Endothelial cell of umbilical vein (primary cell): ENCODE results near the gene FXYD3. TPM values are rescaled to one million over a fixed set of nuclear protein-coding genes. Genes with fewer than 3 reads are reported as not detected.

Experiments used
- BruUV-seq: library from RNA; stranded (reverse); fragments of 400-500 nt; replicated peaks from 2 replicates; lab custom pipeline; 2021; lab: Mats Ljungman, UMichigan
- CTCF ChIA-PET: fragments of 300-600, 350-600 bp; sonication (Branson Sonifier 250); formaldehyde crosslinking; loops from one replicate; lab custom pipeline; 2021; ENCODE audit warnings: antibody characterized with exemption, inconsistent platforms; lab: Charles Lee
- POLR2A ChIA-PET: fragments of 300-600, 350-600 bp; sonication (Branson Sonifier 250); formaldehyde crosslinking; loops from one replicate; lab custom pipeline; 2021; ENCODE audit warnings: antibody characterized with exemption, inconsistent platforms; lab: Charles Lee
- DNase-seq: peaks from one replicate; pipeline ENCODE4 v3.0.0-alpha.2; 2011; ENCODE audit warnings: low read depth, low spot score
- FAIRE-seq: peaks from 2 replicates; lab custom pipeline; 2011; peaks lifted over from hg19 to GRCh38; lab: Jason Lieb, UNC
- H2AFZ ChIP-seq: 2 replicates; pipeline ENCODE4 v1.6.0; 2012; ENCODE audit warnings: low read depth, low read length, control low read depth, inconsistent platforms
- H3K27ac ChIP-seq: 2 replicates; pipeline ENCODE4 v1.5.1; 2011; ENCODE audit warnings: low read depth, mild to moderate bottlenecking, control low read depth, low read length, moderate library complexity; ENCODE audit not compliant: insufficient read depth
- H3K27me3 ChIP-seq, 2 experiments: 2 replicates each; pipeline versions ENCODE4 v1.6.0 to v1.6.1; 2011; ENCODE audit warnings: low read length in 2 of 2, mixed read lengths in 1 of 2; ENCODE audit not compliant: control insufficient read depth in 2 of 2, insufficient read depth in 2 of 2
- H3K36me3 ChIP-seq, 2 experiments: 2 replicates in 1 of 2; 3 replicates in 1 of 2; pipeline ENCODE4 v1.5.1; 2011; ENCODE audit warnings: low read length in 2 of 2, mild to moderate bottlenecking in 1 of 2, moderate library complexity in 1 of 2; ENCODE audit not compliant: control insufficient read depth in 2 of 2, insufficient read depth in 2 of 2; ENCODE audit errors: extremely low read depth in 1 of 2
- H3K4me1 ChIP-seq: 3 replicates; pipeline ENCODE4 v1.5.1; 2011; ENCODE audit warnings: mild to moderate bottlenecking, low read length; ENCODE audit not compliant: control insufficient read depth, insufficient read depth; ENCODE audit errors: extremely low read depth
- H3K4me2 ChIP-seq: 2 replicates; pipeline ENCODE4 v1.6.1; 2011; ENCODE audit warnings: low read length, control low read depth, mixed read lengths; ENCODE audit not compliant: insufficient read depth
- H3K4me3 ChIP-seq, 3 experiments: fragments of 200-600 bp in 1 of 3; sonication (generic), shearing (Covaris generic) in 1 of 3; replicated peaks in 1 of 3; 2 replicates each; pipeline ENCODE4 v1.5.1; 2011 to 2016; ENCODE audit warnings: control low read depth in 3 of 3, low read length in 3 of 3, mild to moderate bottlenecking in 2 of 3, inconsistent platforms in 1 of 3, low read depth in 1 of 3, moderate library complexity in 1 of 3; ENCODE audit not compliant: insufficient read depth in 1 of 3
- H3K79me2 ChIP-seq: 2 replicates; pipeline ENCODE4 v1.6.0; 2012; ENCODE audit warnings: low read length, inconsistent platforms; ENCODE audit not compliant: control insufficient read depth, insufficient read depth
- H3K9ac ChIP-seq: replicated peaks from 2 replicates; pipeline ENCODE3; 2011; ENCODE audit warnings: low read length, control low read depth; ENCODE audit not compliant: insufficient read depth; ENCODE audit errors: extremely low read depth
- H3K9me1 ChIP-seq: replicated peaks from 3 replicates; pipeline ENCODE4 v1.6.0; 2011; ENCODE audit warnings: mild to moderate bottlenecking, low read length; ENCODE audit not compliant: control insufficient read depth, insufficient read depth; ENCODE audit errors: extremely low read depth
- H3K9me3 ChIP-seq: replicated peaks from 2 replicates; pipeline ENCODE4 v1.5.1; 2012; ENCODE audit warnings: low read length, inconsistent platforms; ENCODE audit not compliant: control insufficient read depth, insufficient read depth
- H4K20me1 ChIP-seq: replicated peaks from 2 replicates; pipeline ENCODE3; 2011; ENCODE audit warnings: mild to moderate bottlenecking, low read length; ENCODE audit not compliant: control insufficient read depth, insufficient read depth; ENCODE audit errors: extremely low read depth
- EZH2 ChIP-seq: IDR thresholded peaks from 2 replicates; pipeline ENCODE4 v1.6.1; 2012; ENCODE audit warnings: borderline replicate concordance, low read depth, mild to moderate bottlenecking, moderate library complexity, low read length, inconsistent platforms; ENCODE audit not compliant: severe bottlenecking
- FOS ChIP-seq: IDR thresholded peaks from 2 replicates; pipeline ENCODE4 v1.6.1; 2011; ENCODE audit warnings: mild to moderate bottlenecking, low read length, moderate library complexity, borderline replicate concordance; ENCODE audit not compliant: insufficient read depth
- GATA2 ChIP-seq: IDR thresholded peaks from 2 replicates; pipeline ENCODE4 v1.7.0; 2011; ENCODE audit warnings: low read depth, mild to moderate bottlenecking, moderate library complexity, mixed read lengths, low read length; ENCODE audit not compliant: insufficient read length, insufficient read depth
- JUN ChIP-seq: IDR thresholded peaks from 2 replicates; pipeline ENCODE4 v1.6.1; 2011; ENCODE audit warnings: borderline replicate concordance, low read depth; ENCODE audit not compliant: insufficient read length, insufficient read depth
- MYC ChIP-seq: IDR thresholded peaks from one replicate; pipeline ENCODE4 v1.6.1; 2011; ENCODE audit warnings: mild to moderate bottlenecking, low read depth, low read length
- POLR2A ChIP-seq: IDR thresholded peaks from 2 replicates; pipeline ENCODE4 v1.6.1; 2012; ENCODE audit warnings: low read depth, mild to moderate bottlenecking, control low read depth, low read length
- POLR2AphosphoS5 ChIP-seq: IDR thresholded peaks from 2 replicates; pipeline ENCODE4 v1.6.1; 2012; ENCODE audit warnings: low read depth, mild to moderate bottlenecking, control low read depth, low read length, moderate library complexity; ENCODE audit not compliant: insufficient read depth
- dilution Hi-C: fragments of 300-500 bp; cut with MboI; formaldehyde crosslinking; loops from one replicate; pipeline ENCODE4 v1.15.0; 2019; ENCODE audit warnings: low sequenced_read_pairs; ENCODE audit not compliant: extremely low pct_ligation_motif_present
- intact Hi-C: fragments of 100-400 bp; cut with micrococcal nuclease; formaldehyde crosslinking; loops from one replicate; pipeline ENCODE4 v1.10.0; 2022
- polyA plus RNA-seq, 4 experiments: library from polyadenylated mRNA; depleted of rRNA in 3 of 4; stranded (reverse) in 3 of 4; unstranded in 1 of 4; fragments of >200 nt; gene quantifications; 2 replicates each; pipeline versions ENCODE4 v1.2.1 to v1.2.3, GENCODE V29; 2011 to 2012; ENCODE audit warnings: missing spikeins in 1 of 4
- total RNA-seq: library from RNA; stranded (reverse); gene quantifications from 2 replicates; pipeline ENCODE4 v1.2.3, GENCODE V29; 2021
- TF ChIP-seq, protein P1 (sequence below), 2 donors: IDR thresholded peaks; 1 replicate in 1 of 2; 2 replicates in 1 of 2; pipeline ENCODE4 v1.5.1; 2011; ENCODE audit warnings: low read length in 2 of 2, mild to moderate bottlenecking in 2 of 2, moderate library complexity in 2 of 2, control low read depth in 1 of 2, inconsistent platforms in 1 of 2, low read depth in 1 of 2; ENCODE audit not compliant: insufficient read depth in 1 of 2; ENCODE audit errors: extremely low read depth in 1 of 2
- TF ChIP-seq, protein P2 (sequence below): IDR thresholded peaks from 2 replicates; pipeline ENCODE4 v1.6.1; 2011; ENCODE audit not compliant: insufficient read depth, insufficient read length

The FXYD3 gene
- total and polyA plus RNA-seq, 2 donors (not counting 3 experiments of a cell fraction or from before 2014, with no cell fraction given): not detected

DNA sequence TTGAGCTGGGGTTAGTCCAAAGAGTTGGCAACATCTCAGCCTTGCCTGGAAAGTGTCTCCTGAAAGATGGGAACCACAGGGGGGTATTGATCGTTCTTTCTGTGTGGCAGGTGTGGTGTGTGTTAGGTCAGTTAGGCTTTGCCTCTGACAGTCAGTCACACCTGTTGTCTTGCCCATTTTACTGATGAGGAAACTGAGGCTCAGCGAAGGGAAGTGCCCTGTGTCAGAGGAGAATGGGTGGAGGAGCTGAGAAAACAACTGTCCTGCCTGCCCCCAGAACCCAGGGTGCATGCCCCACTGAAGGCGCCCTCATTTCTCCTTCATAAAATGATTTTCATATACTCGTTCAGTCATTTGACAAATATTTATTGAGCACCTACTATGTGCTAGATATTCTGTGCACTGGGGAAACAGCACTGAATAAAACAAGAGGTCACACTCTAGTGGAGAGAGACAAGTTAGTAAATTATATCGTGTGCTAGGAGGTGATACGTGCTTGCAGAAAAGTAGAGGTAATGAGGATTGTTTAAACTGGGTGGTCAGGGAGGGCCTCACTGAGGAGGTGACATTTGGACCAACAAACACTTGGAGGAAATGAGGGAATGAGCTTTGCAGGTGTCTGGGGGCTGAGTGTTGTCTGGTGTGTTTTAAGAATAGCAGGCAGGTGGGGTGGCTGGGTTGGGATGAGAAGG, 40.5 kb downstream of the FXYD3 start:
- dilution Hi-C loops: no loop called here
- Histone ChIP-seq H3K9me1 (no peaks in the 10 kb centered on the region), H3K27ac (peak overlapping the region; percentile 95), H2AFZ (no peak overlapping the region), H3K27me3 (no peaks in the 10 kb centered on the region), H3K36me3 (peaks cover 16 to 17% of the 10 kb centered on the region in 2 experiments), H3K4me3 (peak overlapping the region; percentile 78 to 98 (median 82)), H3K9me3 (no peaks in the 10 kb centered on the region), H4K20me1 (no peaks in the 10 kb centered on the region), H3K4me1 (peaks cover 20% of the 10 kb centered on the region), H3K79me2 (peaks cover 32% of the 10 kb centered on the region), H3K9ac (no peak overlapping the region), H3K4me2 (peak overlapping the region; percentile 78)
- no TSS peak for BruUV-seq
- FAIRE-seq: no peak
- POLR2A ChIA-PET: no interaction called here
- intact Hi-C loops: loop anchor here (2.0 kb wide), 1 partner anchor 57 kb away; no protein-coding TSS in a partner anchor
- CTCF ChIA-PET: no interaction called here
- TF ChIP-seq JUN (no peak), POLR2A (no peak), MYC (no peak), EZH2 (no peak), POLR2AphosphoS5 (no peak), GATA2 (no peak), FOS (no peak)
- TF ChIP-seq, protein P1, sequence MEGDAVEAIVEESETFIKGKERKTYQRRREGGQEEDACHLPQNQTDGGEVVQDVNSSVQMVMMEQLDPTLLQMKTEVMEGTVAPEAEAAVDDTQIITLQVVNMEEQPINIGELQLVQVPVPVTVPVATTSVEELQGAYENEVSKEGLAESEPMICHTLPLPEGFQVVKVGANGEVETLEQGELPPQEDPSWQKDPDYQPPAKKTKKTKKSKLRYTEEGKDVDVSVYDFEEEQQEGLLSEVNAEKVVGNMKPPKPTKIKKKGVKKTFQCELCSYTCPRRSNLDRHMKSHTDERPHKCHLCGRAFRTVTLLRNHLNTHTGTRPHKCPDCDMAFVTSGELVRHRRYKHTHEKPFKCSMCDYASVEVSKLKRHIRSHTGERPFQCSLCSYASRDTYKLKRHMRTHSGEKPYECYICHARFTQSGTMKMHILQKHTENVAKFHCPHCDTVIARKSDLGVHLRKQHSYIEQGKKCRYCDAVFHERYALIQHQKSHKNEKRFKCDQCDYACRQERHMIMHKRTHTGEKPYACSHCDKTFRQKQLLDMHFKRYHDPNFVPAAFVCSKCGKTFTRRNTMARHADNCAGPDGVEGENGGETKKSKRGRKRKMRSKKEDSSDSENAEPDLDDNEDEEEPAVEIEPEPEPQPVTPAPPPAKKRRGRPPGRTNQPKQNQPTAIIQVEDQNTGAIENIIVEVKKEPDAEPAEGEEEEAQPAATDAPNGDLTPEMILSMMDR (IDR thresholded peaks at IDR 0.05; ENCODE audit: extremely low read depth in 1 of 2, insufficient read depth in 1 of 2, low read depth in 1 of 2, low read length in 2 of 2): no peak
- TF ChIP-seq, protein P2, sequence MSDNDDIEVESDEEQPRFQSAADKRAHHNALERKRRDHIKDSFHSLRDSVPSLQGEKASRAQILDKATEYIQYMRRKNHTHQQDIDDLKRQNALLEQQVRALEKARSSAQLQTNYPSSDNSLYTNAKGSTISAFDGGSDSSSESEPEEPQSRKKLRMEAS: no peak
- no peak for DNase-seq
